NCI-H1092 treated with DMSO at 0.1 percent for 48 hours (cell line): Measurements from ENCODE around the gene TSPAN9.
A peak's percentile ranks its signal among the peaks of the same experiment; 100 is the strongest.

Experiments
- DNase-seq: peaks from one replicate; lab custom pipeline; 2025; lab: John Stamatoyannopoulos, UW

Gene TSPAN9

GRCh38 chr12:3225154-3225795 is 148.1 kb downstream of the TSPAN9 start:
- no peak for DNase-seq

GRCh38 chr12:3225796-3226180 is 148.6 kb downstream of the TSPAN9 start:
- DNase-seq = no peak

- no peak for DNase-seq
Observed at GRCh38 chr12:3226264-3226663, 149.1 kb downstream of the TSPAN9 start.

GRCh38 chr12:3227076-3227975 is 150.1 kb downstream of the TSPAN9 start:
- no peak for DNase-seq

GRCh38 chr12:3228552-3228951 is 151.4 kb downstream of the TSPAN9 start:
- DNase-seq = no peak

- no peak for DNase-seq
Observed at GRCh38 chr12:3229577-3229976, 152.4 kb downstream of the TSPAN9 start.

GRCh38 chr12:3230758-3231375 is 153.7 kb downstream of the TSPAN9 start:
- no peak for DNase-seq

GRCh38 chr12:3231399-3231876 is 154.3 kb downstream of the TSPAN9 start:
- peak; percentile 79 for DNase-seq

GRCh38 chr12:3233797-3234196 is 156.6 kb downstream of the TSPAN9 start:
- DNase-seq = peak; percentile 33

GRCh38 chr12:3236345-3237187 is 159.4 kb downstream of the TSPAN9 start:
- DNase-seq = no peak

- DNase-seq = no peak
Observed at GRCh38 chr12:3238196-3238595, 161.0 kb downstream of the TSPAN9 start.

GRCh38 chr12:3241621-3242020 is 164.4 kb downstream of the TSPAN9 start:
- DNase-seq = no peak

GRCh38 chr12:3242199-3242863 is 165.2 kb downstream of the TSPAN9 start:
- DNase-seq = peak; percentile 42

GRCh38 chr12:3243376-3244084 is 166.4 kb downstream of the TSPAN9 start:
- no peak for DNase-seq

- no peak for DNase-seq
Observed at GRCh38 chr12:3244219-3244750, 167.1 kb downstream of the TSPAN9 start.

- no peak for DNase-seq
Observed at GRCh38 chr12:3246253-3246652, 169.1 kb downstream of the TSPAN9 start.

- no peak for DNase-seq
Observed at GRCh38 chr12:3247077-3247476, 169.9 kb downstream of the TSPAN9 start.

- DNase-seq = peak; percentile 21
Observed at GRCh38 chr12:3247629-3248161, 170.5 kb downstream of the TSPAN9 start.

- DNase-seq = no peak
Observed at GRCh38 chr12:3249081-3249800, 172.1 kb downstream of the TSPAN9 start.
